ENCODE results near the gene SFXN4.

- TF ChIP-seq, protein P1, sequence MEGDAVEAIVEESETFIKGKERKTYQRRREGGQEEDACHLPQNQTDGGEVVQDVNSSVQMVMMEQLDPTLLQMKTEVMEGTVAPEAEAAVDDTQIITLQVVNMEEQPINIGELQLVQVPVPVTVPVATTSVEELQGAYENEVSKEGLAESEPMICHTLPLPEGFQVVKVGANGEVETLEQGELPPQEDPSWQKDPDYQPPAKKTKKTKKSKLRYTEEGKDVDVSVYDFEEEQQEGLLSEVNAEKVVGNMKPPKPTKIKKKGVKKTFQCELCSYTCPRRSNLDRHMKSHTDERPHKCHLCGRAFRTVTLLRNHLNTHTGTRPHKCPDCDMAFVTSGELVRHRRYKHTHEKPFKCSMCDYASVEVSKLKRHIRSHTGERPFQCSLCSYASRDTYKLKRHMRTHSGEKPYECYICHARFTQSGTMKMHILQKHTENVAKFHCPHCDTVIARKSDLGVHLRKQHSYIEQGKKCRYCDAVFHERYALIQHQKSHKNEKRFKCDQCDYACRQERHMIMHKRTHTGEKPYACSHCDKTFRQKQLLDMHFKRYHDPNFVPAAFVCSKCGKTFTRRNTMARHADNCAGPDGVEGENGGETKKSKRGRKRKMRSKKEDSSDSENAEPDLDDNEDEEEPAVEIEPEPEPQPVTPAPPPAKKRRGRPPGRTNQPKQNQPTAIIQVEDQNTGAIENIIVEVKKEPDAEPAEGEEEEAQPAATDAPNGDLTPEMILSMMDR (IDR thresholded peaks at IDR 0.05; ENCODE audit: low read depth, low read length): peak; percentile 92
- TF ChIP-seq POLR2A (IDR thresholded peaks at IDR 0.05; ENCODE audit: extremely low read depth, insufficient read length) (no peak), MYC (IDR thresholded peaks at IDR 0.05; ENCODE audit: low read depth, low read length) (no peak; the same call in 1 of the 2 replicates)
- TF ChIP-seq, protein P2, sequence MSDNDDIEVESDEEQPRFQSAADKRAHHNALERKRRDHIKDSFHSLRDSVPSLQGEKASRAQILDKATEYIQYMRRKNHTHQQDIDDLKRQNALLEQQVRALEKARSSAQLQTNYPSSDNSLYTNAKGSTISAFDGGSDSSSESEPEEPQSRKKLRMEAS (IDR thresholded peaks at IDR 0.05; ENCODE audit: low read depth, low read length): no peak
These were observed 25.9 kb downstream of the SFXN4 start for GRCh38 chr10:119139464-119140067.
